GM21423 (cell line): ENCODE results near the gene ENTREP1.
"Not testable (repeated sequence)": the region's sequence is repeated elsewhere in the genome, so short reads cannot be mapped to it uniquely, and the experiment has no call there.

ENCODE experiments used
- ATAC-seq: cut with Tn5 transposase; IDR thresholded peaks from one replicate; pipeline ENCODE4 v1.9.1; 2021; ENCODE audit warnings: mild to moderate bottlenecking, moderate library complexity; ENCODE audit not compliant: unreplicated experiment

Gene ENTREP1

GRCh38 chr9:69397384-69398214 is 72.6 kb downstream of the ENTREP1 start:
- ATAC-seq = no peak

- ATAC-seq = no peak
These were observed 75.5 kb downstream of the ENTREP1 start for GRCh38 chr9:69400470-69400869.

- ATAC-seq = not testable (repeated sequence)
These were observed 84.9 kb downstream of the ENTREP1 start for GRCh38 chr9:69409936-69410335.

- ATAC-seq = no peak
These were observed 86.2 kb downstream of the ENTREP1 start for GRCh38 chr9:69411246-69411645.

- no peak for ATAC-seq
These were observed 87.1 kb downstream of the ENTREP1 start for GRCh38 chr9:69411931-69412740.

GRCh38 chr9:69412741-69413150 is 87.7 kb downstream of the ENTREP1 start:
- ATAC-seq = no peak

GRCh38 chr9:69420611-69421270 is 95.7 kb downstream of the ENTREP1 start:
- ATAC-seq = no peak

GRCh38 chr9:69421908-69422801 is 97.1 kb downstream of the ENTREP1 start:
- ATAC-seq = no peak

- ATAC-seq = no peak
These were observed 100.3 kb downstream of the ENTREP1 start for GRCh38 chr9:69425136-69425801.

- ATAC-seq = no peak
These were observed 102.3 kb downstream of the ENTREP1 start for GRCh38 chr9:69427286-69427685.

GRCh38 chr9:69428017-69428785 is 103.2 kb downstream of the ENTREP1 start:
- no peak for ATAC-seq

GRCh38 chr9:69429281-69429680 is 104.3 kb downstream of the ENTREP1 start:
- ATAC-seq = no peak

- ATAC-seq = no peak
These were observed 105.2 kb downstream of the ENTREP1 start for GRCh38 chr9:69430206-69430605.

- ATAC-seq = no peak
These were observed 106.2 kb downstream of the ENTREP1 start for GRCh38 chr9:69431203-69431602.

- no peak for ATAC-seq
These were observed 106.8 kb downstream of the ENTREP1 start for GRCh38 chr9:69431777-69432176.

GRCh38 chr9:69432623-69433022 is 107.6 kb downstream of the ENTREP1 start:
- ATAC-seq = no peak

- no peak for ATAC-seq
These were observed 108.4 kb downstream of the ENTREP1 start for GRCh38 chr9:69433392-69433791.

- no peak for ATAC-seq
These were observed 109.0 kb downstream of the ENTREP1 start for GRCh38 chr9:69433968-69434367.

GRCh38 chr9:69439654-69440053 is 114.6 kb downstream of the ENTREP1 start:
- ATAC-seq = not testable (repeated sequence)
